Spleen (tissue), 7 donors: ENCODE data around the gene ARHGAP11B.
"Not testable (repeated sequence)": the region's sequence is repeated elsewhere in the genome, so short reads cannot be mapped to it uniquely, and the experiment has no call there.

ENCODE experiments used
- CTCF ChIP-seq, 11 experiments: fragments of 200-600 bp in 7 of 11; fragments of 450-650 bp in 4 of 11; sonication (generic) in 4 of 11; IDR thresholded peaks in 8 of 11; conservative IDR thresholded peaks in 3 of 11; 1 replicate in 7 of 11; 2 replicates in 4 of 11; pipeline versions ENCODE4 v1.4.0 to v1.8.0; 2016 to 2021; ENCODE audit warnings: antibody characterized with exemption in 11 of 11, inconsistent platforms in 4 of 11, mild to moderate bottlenecking in 1 of 11
- POLR2A ChIP-seq, 3 donors: fragments of 450-650 bp; IDR thresholded peaks; one replicate each; pipeline ENCODE4 v1.5.1; 2017; ENCODE audit warnings: antibody characterized with exemption in 3 of 3, mild to moderate bottlenecking in 1 of 3
- POLR2AphosphoS5 ChIP-seq, 3 donors: sonication (generic); formaldehyde crosslinking; IDR thresholded peaks; one replicate each; pipeline ENCODE4 v1.5.1; 2017; ENCODE audit warnings: antibody characterized with exemption in 3 of 3
- donor health status: DM: no; HTN: no; CAD: no; lungs with moderate emphysema.
- donor health status: DM: no; HTN: no; CAD: no.
- donor health status: DM: no; HTN: no; CAD: no.

DNA sequence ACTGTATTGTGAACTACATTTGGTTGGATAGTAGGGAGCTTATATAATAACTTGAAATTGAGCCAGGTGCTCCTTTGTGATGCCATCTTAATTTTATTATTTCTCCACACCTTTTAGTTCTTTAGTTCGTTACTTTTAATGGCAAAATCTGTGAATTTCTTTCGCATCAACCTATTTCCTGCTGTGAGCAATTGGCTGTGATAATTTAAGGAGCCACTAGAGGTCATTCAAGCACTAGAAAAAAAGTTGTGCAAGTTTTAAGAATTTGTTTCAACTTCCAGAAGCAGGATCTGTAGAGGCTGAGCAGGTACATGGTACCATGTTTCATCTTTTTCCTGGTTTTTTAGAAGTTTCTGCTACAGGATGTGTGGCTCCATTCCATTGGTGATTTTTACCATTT lies 27.0 kb upstream of the ARHGAP11B start:
- TF ChIP-seq CTCF (IDR thresholded peaks at IDR 0.05 in 8 of 11, conservative IDR thresholded peaks at IDR 0.05 in 3 of 11) = peak in 6 of 11 experiments; percentile 15 to 48 (median 28)
- TF ChIP-seq POLR2A, POLR2AphosphoS5 (IDR thresholded peaks at IDR 0.05): not testable (repeated sequence)
